Loucy (cell line): ENCODE data around the gene POLD1.

Experiments used
- H2AFZ ChIP-seq: fragments of 200-600 bp; sonication (generic); 2 replicates; pipeline ENCODE4 v1.6.0; 2016; ENCODE audit warnings: antibody characterized with exemption, mild to moderate bottlenecking, low read length, moderate library complexity
- H3F3A ChIP-seq: fragments of 200-600 bp; 2 replicates; pipeline ENCODE4 v1.6.0; 2016; ENCODE audit warnings: antibody characterized with exemption, low read depth, mild to moderate bottlenecking
- H3K27me3 ChIP-seq: fragments of 200-600 bp; sonication (generic); 2 replicates; pipeline ENCODE4 v1.6.1; 2014; ENCODE audit warnings: low read length, mild to moderate bottlenecking; ENCODE audit not compliant: insufficient read depth, poor library complexity, severe bottlenecking
- H3K36me3 ChIP-seq: fragments of 200-600 bp; sonication (generic); 2 replicates; pipeline ENCODE4 v1.6.1; 2016; ENCODE audit warnings: low read length; ENCODE audit not compliant: insufficient read depth
- H3K4me1 ChIP-seq: fragments of 200-600 bp; sonication (generic); 2 replicates; pipeline ENCODE4 v1.5.1; 2014; ENCODE audit warnings: low read length, mild to moderate bottlenecking; ENCODE audit not compliant: insufficient read depth, poor library complexity, severe bottlenecking
- H3K4me2 ChIP-seq: fragments of 200-600 bp; sonication (generic); 2 replicates; pipeline ENCODE4 v1.6.0; 2014; ENCODE audit warnings: antibody characterized with exemption, low read length, low read depth, mild to moderate bottlenecking; ENCODE audit not compliant: poor library complexity, severe bottlenecking
- H3K4me3 ChIP-seq: fragments of 200-600 bp; sonication (generic); 2 replicates; pipeline ENCODE4 v1.5.1; 2014; ENCODE audit warnings: low read length, mild to moderate bottlenecking, mixed read lengths; ENCODE audit not compliant: poor library complexity, severe bottlenecking
- H3K79me2 ChIP-seq: fragments of 200-600 bp; sonication (generic); 2 replicates; pipeline ENCODE4 v1.6.1; 2014; ENCODE audit warnings: low read length; ENCODE audit not compliant: insufficient read depth
- H3K9ac ChIP-seq: fragments of 200-600 bp; sonication (generic); 2 replicates; pipeline ENCODE4 v1.6.0; 2014; ENCODE audit warnings: mild to moderate bottlenecking, low read depth, low read length, moderate library complexity; ENCODE audit not compliant: poor library complexity, severe bottlenecking
- H3K9me2 ChIP-seq: fragments of 200-600 bp; sonication (generic); replicated peaks from 2 replicates; pipeline ENCODE4 v1.6.1; 2016; ENCODE audit warnings: low read depth, low read length, mixed read lengths
- H3K9me3 ChIP-seq: fragments of 200-600 bp; sonication (generic); 2 replicates; pipeline ENCODE4 v1.6.1; 2014; ENCODE audit warnings: mild to moderate bottlenecking, antibody characterized with exemption, low read length, low read depth; ENCODE audit not compliant: insufficient read depth
- H4K20me1 ChIP-seq: fragments of 200-600 bp; sonication (generic); 2 replicates; pipeline ENCODE4 v1.6.0; 2014; ENCODE audit warnings: antibody characterized with exemption, low read length, mild to moderate bottlenecking; ENCODE audit not compliant: insufficient read depth, poor library complexity, severe bottlenecking
- CTCF ChIP-seq: fragments of 200-600 bp; sonication (generic); conservative IDR thresholded peaks from 2 replicates; pipeline ENCODE4 v1.5.1; 2014; ENCODE audit warnings: mild to moderate bottlenecking, antibody characterized with exemption, low read length
- EZH2phosphoT487 ChIP-seq: fragments of 200-600 bp; IDR thresholded peaks from 2 replicates; pipeline ENCODE4 v1.6.1; 2018; ENCODE audit warnings: antibody characterized with exemption, mild to moderate bottlenecking, moderate library complexity, borderline replicate concordance

Gene POLD1

GRCh38 chr19:50420808-50421207 lies 36.7 kb downstream of the POLD1 start:
- Histone ChIP-seq H4K20me1 (no peaks in the 10 kb centered on the region), H3K27me3 (no peaks in the 10 kb centered on the region), H3K9me3 (no peaks in the 10 kb centered on the region), H3K4me1 (no peaks in the 10 kb centered on the region), H3K9ac (no peak overlapping the region), H3K79me2 (no peaks in the 10 kb centered on the region), H3K9me2 (no peaks in the 10 kb centered on the region), H3K4me2 (no peak overlapping the region), H2AFZ (no peak overlapping the region), H3K36me3 (no peaks in the 10 kb centered on the region), H3K4me3 (no peak overlapping the region), H3F3A (no peaks in the 10 kb centered on the region)
- TF ChIP-seq EZH2phosphoT487 (no peak), CTCF (no peak)

- TF ChIP-seq CTCF (no peak), EZH2phosphoT487 (no peak)
- H3F3A ChIP-seq = no peaks in the 10 kb centered on the region
- H3K79me2 ChIP-seq = no peaks in the 10 kb centered on the region
Observed at GRCh38 chr19:50422397-50423278, 38.5 kb downstream of the POLD1 start.

GRCh38 chr19:50423279-50424113 lies 39.3 kb downstream of the POLD1 start:
- H3K9ac ChIP-seq = no peak overlapping the region

More at GRCh38 chr19:50422397-50423278, 38.5 kb downstream of the POLD1 start:
- H3K4me3 ChIP-seq = no peak overlapping the region
- no peaks in the 10 kb centered on the region for H3K4me1 ChIP-seq
- no peaks in the 10 kb centered on the region for H3K36me3 ChIP-seq
- H4K20me1 ChIP-seq = no peaks in the 10 kb centered on the region
- H3K9me3 ChIP-seq = no peaks in the 10 kb centered on the region
- no peaks in the 10 kb centered on the region for H3K27me3 ChIP-seq
- no peak overlapping the region for H3K4me2 ChIP-seq
- H3K9me2 ChIP-seq = no peaks in the 10 kb centered on the region
- H2AFZ ChIP-seq = no peak overlapping the region
- no peak overlapping the region for H3K9ac ChIP-seq

More at GRCh38 chr19:50423279-50424113, 39.3 kb downstream of the POLD1 start:
- Histone ChIP-seq H3K9me2 (no peaks in the 10 kb centered on the region), H3K79me2 (no peaks in the 10 kb centered on the region), H3F3A (no peaks in the 10 kb centered on the region), H3K4me3 (no peak overlapping the region), H3K27me3 (no peaks in the 10 kb centered on the region), H3K9me3 (no peaks in the 10 kb centered on the region), H4K20me1 (no peaks in the 10 kb centered on the region), H3K36me3 (no peaks in the 10 kb centered on the region), H3K4me2 (no peak overlapping the region), H3K4me1 (no peaks in the 10 kb centered on the region), H2AFZ (no peak overlapping the region)
- TF ChIP-seq CTCF (no peak), EZH2phosphoT487 (no peak)
